CD14-positive monocyte (primary cell): ENCODE data around the gene GNAT3. TPM values are rescaled to one million over a fixed set of nuclear protein-coding genes. Genes with fewer than 3 reads are reported as not detected.

ENCODE experiments used
- DNase-seq, 3 donors: peaks; one replicate each; pipeline ENCODE4 v3.0.0-alpha.2; 2011 to 2022
- H2AFZ ChIP-seq: 2 replicates; pipeline ENCODE4 v1.6.0; 2012; ENCODE audit warnings: mild to moderate bottlenecking, low read depth, low read length, inconsistent platforms; ENCODE audit not compliant: insufficient read depth, poor library complexity, severe bottlenecking
- H3K27ac ChIP-seq, 2 donors: 1 replicate in 1 of 2; 2 replicates in 1 of 2; pipeline ENCODE4 v1.5.1; 2012 to 2013; ENCODE audit warnings: low read length in 2 of 2, control low read depth in 1 of 2, inconsistent platforms in 1 of 2, low read depth in 1 of 2, mild to moderate bottlenecking in 1 of 2
- H3K27me3 ChIP-seq, 2 donors: one replicate each; pipeline versions ENCODE4 v1.6.0 to v1.6.1; 2011 to 2013; ENCODE audit warnings: low read length in 2 of 2; ENCODE audit not compliant: control insufficient read depth in 2 of 2, insufficient read depth in 2 of 2
- H3K36me3 ChIP-seq, 2 donors: replicated peaks in 1 of 2; 1 replicate in 1 of 2; 2 replicates in 1 of 2; pipeline versions ENCODE4 v1.5.1 to v1.6.1; 2012 to 2013; ENCODE audit warnings: low read length in 2 of 2, control low read depth in 1 of 2, inconsistent platforms in 1 of 2, mild to moderate bottlenecking in 1 of 2; ENCODE audit not compliant: insufficient read depth in 2 of 2, control insufficient read depth in 1 of 2
- H3K4me1 ChIP-seq, 2 donors: 1 replicate in 1 of 2; 2 replicates in 1 of 2; pipeline versions ENCODE4 v1.5.1 to v1.6.1; 2012 to 2013; ENCODE audit warnings: low read length in 2 of 2, control low read depth in 1 of 2, inconsistent platforms in 1 of 2, mild to moderate bottlenecking in 1 of 2, moderate library complexity in 1 of 2; ENCODE audit not compliant: insufficient read depth in 2 of 2, control insufficient read depth in 1 of 2
- H3K4me2 ChIP-seq: replicated peaks from 2 replicates; pipeline ENCODE3; 2012; ENCODE audit warnings: low read length, moderate library complexity, mild to moderate bottlenecking; ENCODE audit not compliant: poor library complexity, severe bottlenecking; ENCODE audit errors: extremely low read depth
- H3K4me3 ChIP-seq, 3 experiments: fragments of 200-600 bp in 1 of 3; sonication (generic) in 1 of 3; replicated peaks in 1 of 3; 1 replicate in 2 of 3; 2 replicates in 1 of 3; pipeline ENCODE4 v1.5.1; 2011 to 2013; ENCODE audit warnings: low read length in 3 of 3, mild to moderate bottlenecking in 3 of 3, control low read depth in 2 of 3, low read depth in 2 of 3, inconsistent platforms in 1 of 3, moderate library complexity in 1 of 3
- H3K79me2 ChIP-seq: 2 replicates; pipeline ENCODE4 v1.6.0; 2012; ENCODE audit warnings: mild to moderate bottlenecking, control low read depth, inconsistent platforms, low read length, moderate library complexity; ENCODE audit not compliant: insufficient read depth
- H3K9ac ChIP-seq: 2 replicates; pipeline ENCODE4 v1.6.0; 2017; ENCODE audit warnings: low read length, mild to moderate bottlenecking; ENCODE audit not compliant: insufficient read depth, poor library complexity, severe bottlenecking
- H3K9me3 ChIP-seq, 2 donors: replicated peaks in 1 of 2; 1 replicate in 1 of 2; 2 replicates in 1 of 2; pipeline versions ENCODE4 v1.5.1 to v1.6.1; 2012 to 2013; ENCODE audit warnings: low read length in 2 of 2, control low read depth in 1 of 2; ENCODE audit not compliant: control insufficient read depth in 1 of 2, insufficient read depth in 1 of 2
- H4K20me1 ChIP-seq: 2 replicates; pipeline ENCODE4 v1.6.0; 2012; ENCODE audit warnings: mild to moderate bottlenecking, low read length, control low read depth, moderate library complexity; ENCODE audit not compliant: insufficient read depth
- H3K27ac Mint-ChIP-seq, 7 donors: one replicate each; pipeline ENCODE4 v1.8.0; 2020; ENCODE audit warnings: mild to moderate bottlenecking in 7 of 7, mixed read lengths in 7 of 7, moderate library complexity in 6 of 7, inconsistent platforms in 2 of 7
- H3K27me3 Mint-ChIP-seq, 3 donors: one replicate each; pipeline ENCODE4 v1.8.0; 2021 to 2022; ENCODE audit warnings: low read depth in 3 of 3, mild to moderate bottlenecking in 3 of 3, mixed read lengths in 3 of 3, moderate library complexity in 3 of 3, inconsistent platforms in 1 of 3
- H3K36me3 Mint-ChIP-seq, 2 donors: one replicate each; pipeline ENCODE4 v1.8.0; 2020; ENCODE audit warnings: mixed read lengths in 2 of 2, inconsistent platforms in 1 of 2, mild to moderate bottlenecking in 1 of 2
- H3K4me1 Mint-ChIP-seq: one replicate; pipeline ENCODE4 v1.8.0; 2020; ENCODE audit warnings: mild to moderate bottlenecking, mixed read lengths
- H3K4me3 Mint-ChIP-seq, 2 donors: one replicate each; pipeline ENCODE4 v1.8.0; 2020; ENCODE audit warnings: mild to moderate bottlenecking in 2 of 2, mixed read lengths in 2 of 2, moderate library complexity in 1 of 2
- H3K9me3 Mint-ChIP-seq, 7 donors: one replicate each; pipeline ENCODE4 v1.8.0; 2020 to 2022; ENCODE audit warnings: mixed read lengths in 7 of 7, mild to moderate bottlenecking in 6 of 7, moderate library complexity in 6 of 7, inconsistent platforms in 2 of 7
- WGBS: methylation state at CpG from one replicate; pipeline ENCODE4 v1.1.5; 2013; ENCODE audit warnings: missing lambda C conversion rate; ENCODE audit not compliant: insufficient coverage; 5-methylcytosine and 5-hydroxymethylcytosine counted together
- intact Hi-C, 2 donors: fragments of 100-400 bp; cut with micrococcal nuclease; formaldehyde crosslinking; loops; one replicate each; pipeline versions ENCODE4 v1.15.0 to v1.15.1; 2023
- polyA plus RNA-seq, 3 donors: library from polyadenylated mRNA; depleted of rRNA in 1 of 3; unstranded in 2 of 3; stranded (reverse) in 1 of 3; fragments of 300-500 nt in 2 of 3; fragments of >200 nt in 1 of 3; fragmentation: Illumina TruSeq in 2 of 3; gene quantifications; 1 replicate in 2 of 3; 2 replicates in 1 of 3; pipeline ENCODE4 v1.2.3, GENCODE V29; 2012 to 2021
- TF ChIP-seq, protein P1 (sequence below): fragments of 200-600 bp; IDR thresholded peaks from one replicate; pipeline ENCODE4 v1.8.0; 2022; ENCODE audit warnings: antibody characterized with exemption, mild to moderate bottlenecking

GNAT3 gene
- polyA plus RNA-seq, 3 donors = not detected

DNA sequence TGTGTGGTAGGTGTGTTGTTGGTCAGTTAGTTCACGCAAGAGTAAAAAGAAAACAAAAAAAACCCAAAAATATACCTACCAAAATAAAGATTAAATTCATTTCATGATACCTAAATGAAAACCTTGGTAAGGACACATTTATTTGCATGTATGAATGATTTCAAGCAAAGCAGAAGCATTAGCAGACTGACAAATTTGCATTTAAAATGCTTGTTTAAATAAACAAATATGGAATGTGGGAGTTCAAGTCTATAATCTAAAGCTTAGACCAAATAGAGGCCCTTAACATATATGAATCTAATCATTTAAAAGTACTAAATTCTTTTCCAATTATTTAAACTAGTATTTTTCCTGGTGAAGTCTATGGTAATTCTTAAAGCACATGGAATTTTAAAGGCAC lies 35.8 kb downstream of the GNAT3 start:
- WGBS = no CpG with 5 or more reads among the region's 1 CpG
- H3K4me1 ChIP-seq = no peaks in the 10 kb centered on the region
- H3K4me3 ChIP-seq = no peak overlapping the region
- DNase-seq = no peak
- Mint-ChIP-seq H3K36me3 (no peaks in the 10 kb centered on the region), H3K9me3 (peaks cover 0 to 3% (median 0%) of the 10 kb centered on the region in 7 donors), H3K27me3 (no peaks in the 10 kb centered on the region), H3K4me3 (no peak overlapping the region), H3K4me1 (no peaks in the 10 kb centered on the region), H3K27ac (no peak overlapping the region)
- no peak overlapping the region for H2AFZ ChIP-seq
- H3K79me2 ChIP-seq = no peaks in the 10 kb centered on the region
- no peaks in the 10 kb centered on the region for H3K9me3 ChIP-seq
- no peaks in the 10 kb centered on the region for H3K27me3 ChIP-seq
- no peaks in the 10 kb centered on the region for H3K36me3 ChIP-seq
- no peak overlapping the region for H3K27ac ChIP-seq
- no peaks in the 10 kb centered on the region for H4K20me1 ChIP-seq
- TF ChIP-seq, protein P1, sequence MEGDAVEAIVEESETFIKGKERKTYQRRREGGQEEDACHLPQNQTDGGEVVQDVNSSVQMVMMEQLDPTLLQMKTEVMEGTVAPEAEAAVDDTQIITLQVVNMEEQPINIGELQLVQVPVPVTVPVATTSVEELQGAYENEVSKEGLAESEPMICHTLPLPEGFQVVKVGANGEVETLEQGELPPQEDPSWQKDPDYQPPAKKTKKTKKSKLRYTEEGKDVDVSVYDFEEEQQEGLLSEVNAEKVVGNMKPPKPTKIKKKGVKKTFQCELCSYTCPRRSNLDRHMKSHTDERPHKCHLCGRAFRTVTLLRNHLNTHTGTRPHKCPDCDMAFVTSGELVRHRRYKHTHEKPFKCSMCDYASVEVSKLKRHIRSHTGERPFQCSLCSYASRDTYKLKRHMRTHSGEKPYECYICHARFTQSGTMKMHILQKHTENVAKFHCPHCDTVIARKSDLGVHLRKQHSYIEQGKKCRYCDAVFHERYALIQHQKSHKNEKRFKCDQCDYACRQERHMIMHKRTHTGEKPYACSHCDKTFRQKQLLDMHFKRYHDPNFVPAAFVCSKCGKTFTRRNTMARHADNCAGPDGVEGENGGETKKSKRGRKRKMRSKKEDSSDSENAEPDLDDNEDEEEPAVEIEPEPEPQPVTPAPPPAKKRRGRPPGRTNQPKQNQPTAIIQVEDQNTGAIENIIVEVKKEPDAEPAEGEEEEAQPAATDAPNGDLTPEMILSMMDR = no peak
- intact Hi-C loops = no loop called here
- H3K4me2 ChIP-seq = no peak overlapping the region
- H3K9ac ChIP-seq = no peak overlapping the region

DNA sequence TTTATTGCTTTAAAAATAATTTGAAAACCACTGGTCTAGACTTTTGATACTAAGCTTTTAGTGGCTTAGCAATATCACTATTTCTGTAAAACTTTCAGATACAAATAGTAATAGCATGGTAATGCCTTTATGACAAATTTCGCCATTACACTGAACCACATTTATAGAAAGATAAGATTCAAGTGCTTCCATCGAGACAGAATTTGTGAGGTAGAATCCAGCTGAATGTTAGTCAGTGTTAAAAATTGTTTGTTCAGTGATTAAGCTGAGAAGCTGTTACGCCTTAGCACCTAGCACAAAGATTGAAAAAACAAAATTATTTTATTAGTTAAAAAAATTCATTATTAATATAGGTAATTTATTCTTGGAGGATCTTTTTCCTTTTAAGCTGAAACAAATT lies 36.5 kb downstream of the GNAT3 start:
- H2AFZ ChIP-seq = no peak overlapping the region
- H3K27ac ChIP-seq = no peak overlapping the region
- no peaks in the 10 kb centered on the region for H3K27me3 Mint-ChIP-seq
- peaks cover 0 to 3% (median 0%) of the 10 kb centered on the region in 7 donors for H3K9me3 Mint-ChIP-seq
- TF ChIP-seq, protein P1 = no peak
- no peak for DNase-seq
- no peak overlapping the region for H3K27ac Mint-ChIP-seq
- H3K79me2 ChIP-seq = no peaks in the 10 kb centered on the region
- no peaks in the 10 kb centered on the region for H3K4me1 ChIP-seq
- WGBS = no CpG with 5 or more reads among the region's 3 CpGs
- H3K4me3 ChIP-seq = no peak overlapping the region
- H3K4me2 ChIP-seq = no peak overlapping the region
- no peaks in the 10 kb centered on the region for H3K4me1 Mint-ChIP-seq
- intact Hi-C loops = no loop called here
- no peaks in the 10 kb centered on the region for H4K20me1 ChIP-seq
- no peaks in the 10 kb centered on the region for H3K9me3 ChIP-seq
- no peaks in the 10 kb centered on the region for H3K27me3 ChIP-seq
- H3K36me3 ChIP-seq = no peaks in the 10 kb centered on the region
- no peak overlapping the region for H3K9ac ChIP-seq
- no peaks in the 10 kb centered on the region for H3K36me3 Mint-ChIP-seq
- H3K4me3 Mint-ChIP-seq = no peak overlapping the region
